ENCODE measurements around the gene CHCT1.

- no peak for TF ChIP-seq POLR2A (IDR thresholded peaks at IDR 0.05)
- TF ChIP-seq, protein P1, sequence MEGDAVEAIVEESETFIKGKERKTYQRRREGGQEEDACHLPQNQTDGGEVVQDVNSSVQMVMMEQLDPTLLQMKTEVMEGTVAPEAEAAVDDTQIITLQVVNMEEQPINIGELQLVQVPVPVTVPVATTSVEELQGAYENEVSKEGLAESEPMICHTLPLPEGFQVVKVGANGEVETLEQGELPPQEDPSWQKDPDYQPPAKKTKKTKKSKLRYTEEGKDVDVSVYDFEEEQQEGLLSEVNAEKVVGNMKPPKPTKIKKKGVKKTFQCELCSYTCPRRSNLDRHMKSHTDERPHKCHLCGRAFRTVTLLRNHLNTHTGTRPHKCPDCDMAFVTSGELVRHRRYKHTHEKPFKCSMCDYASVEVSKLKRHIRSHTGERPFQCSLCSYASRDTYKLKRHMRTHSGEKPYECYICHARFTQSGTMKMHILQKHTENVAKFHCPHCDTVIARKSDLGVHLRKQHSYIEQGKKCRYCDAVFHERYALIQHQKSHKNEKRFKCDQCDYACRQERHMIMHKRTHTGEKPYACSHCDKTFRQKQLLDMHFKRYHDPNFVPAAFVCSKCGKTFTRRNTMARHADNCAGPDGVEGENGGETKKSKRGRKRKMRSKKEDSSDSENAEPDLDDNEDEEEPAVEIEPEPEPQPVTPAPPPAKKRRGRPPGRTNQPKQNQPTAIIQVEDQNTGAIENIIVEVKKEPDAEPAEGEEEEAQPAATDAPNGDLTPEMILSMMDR (IDR thresholded peaks at IDR 0.05) = no peak
These were observed 18.8 kb upstream of the CHCT1 start for GRCh38 chr17:60403523-60403810.

Data from body of pancreas (tissue), 4 donors.